GM18499 (cell line): ENCODE data around the gene TMEM238L.

Source experiments
- ATAC-seq: cut with Tn5 transposase; IDR thresholded peaks from one replicate; pipeline ENCODE4 v1.9.1; 2021; ENCODE audit warnings: moderate number of reproducible peaks; ENCODE audit not compliant: insufficient read depth, unreplicated experiment

TMEM238L gene

DNA sequence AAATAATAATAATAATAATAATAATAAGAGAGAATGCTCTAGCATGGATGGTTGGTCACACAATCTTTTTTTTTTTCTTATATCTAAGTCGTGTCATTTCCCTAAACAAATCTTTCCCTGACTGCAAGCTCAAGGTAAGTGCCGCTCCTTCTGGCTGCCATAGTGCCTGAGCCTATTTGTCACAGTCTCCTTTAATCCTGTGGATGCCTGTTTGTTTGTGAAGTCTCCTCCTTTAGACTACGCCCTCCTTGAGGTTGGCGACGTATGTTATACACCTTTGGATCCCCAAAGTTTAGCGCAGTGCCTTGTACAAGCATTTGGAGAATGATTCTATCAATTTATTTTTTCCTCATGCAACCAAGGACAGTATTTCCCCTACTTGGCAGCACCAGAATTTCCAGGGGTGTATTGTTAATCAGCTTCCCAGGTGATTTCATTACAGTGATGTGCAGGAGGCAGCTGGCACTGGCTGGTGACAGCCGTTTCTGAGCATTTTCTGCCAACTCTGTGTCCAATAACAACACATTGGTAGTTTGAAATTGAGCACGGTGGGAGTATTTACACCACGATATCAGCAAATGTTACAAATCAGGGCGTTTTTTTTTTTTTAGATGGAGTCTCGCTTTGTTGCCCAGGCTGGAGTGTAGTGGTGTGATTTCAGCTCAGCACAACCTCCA, 26.6 kb downstream of the TMEM238L start:
- no peak for ATAC-seq

- no peak for ATAC-seq
Observed at GRCh38 chr17:10776381-10776780, 27.5 kb downstream of the TMEM238L start.

- ATAC-seq: no peak
Observed at GRCh38 chr17:10775740-10776356, 28.1 kb downstream of the TMEM238L start.

GRCh38 chr17:10775058-10775457, 28.8 kb downstream of the TMEM238L start:
- no peak for ATAC-seq

- ATAC-seq: no peak
Observed at GRCh38 chr17:10773391-10773790, 30.5 kb downstream of the TMEM238L start.

DNA sequence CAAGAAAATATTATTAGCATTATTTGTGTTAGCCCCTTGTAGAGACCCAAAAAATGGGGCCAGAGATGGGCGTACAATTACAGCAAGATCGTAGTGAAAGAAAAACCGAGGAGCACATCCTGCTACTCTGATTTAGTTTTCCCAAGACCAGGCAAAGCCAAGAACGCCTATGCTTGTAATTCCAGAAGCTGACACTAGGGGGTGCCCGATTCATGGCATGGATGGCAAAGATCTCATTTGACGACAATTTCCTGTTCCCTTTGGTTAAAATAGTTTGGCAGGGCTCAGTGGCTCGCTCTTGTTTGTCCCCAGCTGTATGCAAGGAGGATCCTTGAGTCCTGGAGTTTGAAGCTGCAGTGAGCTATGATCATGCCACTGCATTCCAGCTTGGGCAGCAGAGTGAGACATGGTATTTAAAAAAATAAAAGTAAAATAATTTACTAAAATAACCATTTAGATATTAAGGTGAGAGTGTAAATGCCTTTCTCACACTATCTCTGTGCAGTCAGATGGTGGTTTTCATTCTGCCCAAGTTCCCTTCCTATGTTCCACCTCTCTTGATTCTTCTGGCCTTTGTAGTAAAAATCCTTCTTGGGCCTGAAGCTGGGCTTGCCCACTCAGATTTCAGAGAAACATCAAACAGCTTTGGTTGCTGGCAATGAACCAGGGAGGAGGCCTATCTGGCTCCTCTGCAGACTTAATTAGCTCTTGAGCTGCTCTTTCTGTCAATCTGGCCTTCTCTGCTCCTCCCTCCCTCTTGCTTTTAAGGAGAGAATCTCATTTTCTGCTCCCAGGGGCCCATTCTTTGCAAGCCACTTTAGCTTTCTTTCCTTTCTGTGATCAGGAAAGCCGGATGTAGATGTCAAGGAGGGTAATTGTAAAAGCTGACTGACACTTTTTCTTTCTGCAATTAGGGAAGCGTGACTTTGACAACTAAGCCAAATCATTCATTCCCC, 31.2 kb downstream of the TMEM238L start:
- no peak for ATAC-seq

DNA sequence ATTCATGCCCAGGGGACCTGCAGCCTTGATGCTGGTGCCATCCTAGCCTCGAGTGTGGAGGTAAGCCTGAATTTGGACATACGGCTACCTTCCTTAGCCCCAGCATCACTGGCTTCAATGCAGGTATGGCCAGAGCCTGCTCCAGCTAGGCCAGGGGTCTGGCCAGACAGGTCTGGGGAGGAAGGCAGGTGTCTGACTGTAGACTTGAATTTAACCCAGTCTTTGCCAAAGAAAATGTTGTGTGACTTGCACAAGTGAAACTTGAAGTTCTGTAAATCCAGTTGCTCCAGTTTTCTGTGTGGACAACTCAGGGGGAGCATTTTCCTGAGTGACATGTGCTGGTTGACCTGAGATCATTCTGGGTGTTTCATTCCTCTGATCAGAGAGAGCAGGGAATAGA, 32.8 kb downstream of the TMEM238L start:
- ATAC-seq: no peak

- no peak for ATAC-seq
Observed at GRCh38 chr17:10769840-10770239, 34.1 kb downstream of the TMEM238L start.

GRCh38 chr17:10768750-10769251, 35.1 kb downstream of the TMEM238L start:
- ATAC-seq: no peak

DNA sequence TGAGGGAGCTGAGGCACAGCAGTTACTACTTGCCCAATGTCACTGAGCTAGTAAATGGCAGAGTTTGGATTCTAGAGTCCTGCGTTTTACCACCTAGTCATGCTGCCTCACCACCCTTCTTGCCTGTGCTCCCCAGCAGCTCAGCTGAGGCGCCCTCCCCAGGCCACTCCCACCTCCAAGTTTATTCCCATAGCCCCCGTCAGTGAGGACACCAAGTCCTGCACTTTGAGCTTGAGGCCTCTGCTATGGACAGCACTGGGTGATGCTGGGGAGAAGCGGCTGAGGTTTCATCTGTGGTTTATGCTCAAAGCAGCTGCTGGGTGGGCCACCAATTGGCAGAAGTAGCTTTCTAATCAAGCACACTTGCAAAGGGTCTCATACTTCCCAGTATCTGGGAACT, 36.7 kb downstream of the TMEM238L start:
- no peak for ATAC-seq

- no peak for ATAC-seq
Observed at GRCh38 chr17:10762037-10762436, 41.9 kb downstream of the TMEM238L start.

GRCh38 chr17:10761281-10761680, 42.6 kb downstream of the TMEM238L start:
- ATAC-seq: no peak

- ATAC-seq: no peak
Observed at GRCh38 chr17:10758062-10758461, 45.8 kb downstream of the TMEM238L start.

DNA sequence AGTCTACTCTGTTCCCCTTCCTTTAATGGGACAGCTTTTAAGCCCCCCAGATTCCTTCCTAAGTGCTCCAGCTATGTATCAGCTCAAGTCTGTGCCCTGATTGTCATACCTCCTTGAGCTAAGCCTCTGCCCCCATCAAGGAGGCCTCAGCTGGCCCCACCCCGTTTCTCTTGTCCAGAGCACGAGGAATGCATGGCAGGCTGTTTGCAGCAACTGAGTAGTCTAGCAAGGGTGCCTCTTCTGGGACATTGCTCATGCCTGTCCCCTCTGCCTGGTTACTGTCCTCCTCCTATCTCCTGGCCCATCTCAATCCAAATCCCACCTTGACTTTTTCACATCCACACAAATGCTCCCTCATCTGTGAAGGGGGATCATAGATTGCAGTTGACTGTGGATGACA, 46.3 kb downstream of the TMEM238L start:
- ATAC-seq: no peak

DNA sequence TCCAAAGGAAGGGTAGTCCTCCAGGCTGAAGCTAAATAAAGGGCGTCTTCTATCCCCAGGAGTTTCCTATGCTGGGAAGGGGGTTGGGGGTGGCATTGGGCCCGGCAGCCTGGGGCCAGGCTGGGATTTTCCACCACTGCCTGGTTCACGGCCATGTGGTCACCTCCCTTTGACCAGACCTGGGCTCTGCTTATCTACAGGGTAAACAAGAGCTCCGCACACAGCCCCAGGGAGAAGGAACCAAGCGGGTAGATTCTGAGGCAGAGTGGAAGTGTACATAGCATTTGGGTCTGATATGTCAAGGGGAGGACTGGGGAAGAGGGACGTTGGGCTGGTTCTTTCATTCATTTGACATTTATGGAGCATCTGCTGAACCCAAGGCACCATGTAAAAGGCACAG, 46.8 kb downstream of the TMEM238L start:
- no peak for ATAC-seq

GRCh38 chr17:10756619-10757018, 47.3 kb downstream of the TMEM238L start:
- ATAC-seq: no peak

GRCh38 chr17:10756185-10756584, 47.7 kb downstream of the TMEM238L start:
- ATAC-seq: no peak

DNA sequence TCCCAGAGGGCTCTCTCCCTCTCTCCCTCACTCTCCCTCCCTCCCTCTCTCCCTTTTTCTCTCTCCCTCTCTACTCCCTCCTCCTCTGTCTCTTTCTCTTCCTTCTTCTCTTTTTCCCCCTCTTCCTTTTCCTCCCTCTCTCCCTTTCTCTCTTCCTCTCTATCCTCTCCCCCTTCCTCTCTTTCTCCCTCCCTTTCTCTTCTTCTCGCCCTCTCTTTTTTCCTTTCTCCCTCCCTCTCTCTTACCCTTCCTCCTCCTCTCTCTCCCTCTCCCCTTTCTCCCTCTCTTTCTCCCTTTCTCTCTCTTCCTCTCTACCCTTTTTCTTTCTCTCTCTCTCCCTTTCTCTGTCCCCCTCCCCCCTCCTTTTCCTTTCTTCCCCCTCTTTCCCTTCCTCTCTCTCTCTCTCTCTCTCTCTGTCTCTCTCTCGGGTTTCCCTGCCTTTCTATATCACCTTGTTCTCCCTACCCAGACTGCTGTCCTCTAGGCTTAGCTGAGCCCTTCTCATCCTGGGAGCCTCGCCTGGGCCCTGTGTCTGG, 48.2 kb downstream of the TMEM238L start:
- no peak for ATAC-seq

DNA sequence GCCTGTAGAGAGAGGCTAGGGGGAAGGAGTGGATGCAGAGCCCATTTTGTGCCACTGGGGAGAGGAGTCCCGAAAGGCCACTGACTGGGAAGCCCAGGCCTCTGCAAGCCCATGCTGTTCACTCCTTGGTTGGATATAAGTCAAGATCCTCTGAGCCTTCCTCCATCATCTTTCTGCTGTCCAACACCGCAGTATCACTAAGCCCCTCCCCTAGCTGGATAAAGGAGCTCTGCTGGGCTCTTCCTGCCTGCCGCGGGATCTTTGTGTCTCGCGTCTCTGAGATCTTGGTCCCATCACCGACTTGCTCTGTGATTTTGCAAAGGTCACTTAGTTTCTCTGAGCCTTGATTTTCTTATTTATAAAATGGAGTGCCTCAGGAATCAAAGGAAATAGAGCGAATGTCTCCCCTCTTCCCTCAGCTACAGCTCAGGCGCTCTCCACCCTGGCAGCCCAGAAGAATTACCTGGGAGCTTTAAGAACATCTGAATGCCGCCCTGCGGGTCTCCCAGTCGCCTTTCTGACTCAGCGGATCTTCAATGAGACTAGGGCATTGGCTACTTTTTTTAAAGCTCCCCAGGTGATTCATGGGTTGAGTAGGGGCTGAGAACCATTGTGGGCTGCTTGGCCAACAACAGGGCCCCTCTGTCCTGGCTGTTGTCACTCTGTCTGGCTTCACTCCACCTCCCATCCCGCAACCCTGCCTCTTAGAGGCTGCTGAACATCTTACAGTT, 48.9 kb downstream of the TMEM238L start:
- ATAC-seq: no peak

DNA sequence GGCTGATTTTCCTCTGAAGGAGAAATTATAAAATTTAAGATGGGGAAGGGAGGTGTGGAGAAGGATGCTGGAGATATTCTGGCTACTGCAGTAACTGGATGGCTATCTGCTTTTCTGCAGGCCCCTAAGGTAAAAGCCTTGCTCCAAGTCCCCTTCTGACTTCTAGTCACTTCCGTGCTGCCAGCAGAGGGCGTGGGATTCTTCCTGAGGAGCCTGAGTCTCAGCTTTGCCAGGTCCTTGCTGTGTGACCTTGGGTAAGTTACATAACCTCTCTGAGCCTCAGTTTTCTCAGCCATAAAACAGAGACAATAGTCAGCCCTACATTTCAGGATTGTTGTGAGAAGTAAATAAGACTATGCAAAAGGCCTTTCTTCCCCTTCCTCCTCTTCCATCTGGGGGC, 49.8 kb downstream of the TMEM238L start:
- no peak for ATAC-seq
